ENCODE results near the gene TRIM5. TPM values are rescaled to one million over a fixed set of nuclear protein-coding genes. Genes with fewer than 3 reads are reported as not detected.
"Not testable (repeated sequence)": the region's sequence is repeated elsewhere in the genome, so short reads cannot be mapped to it uniquely, and the experiment has no call there.

TRIM5 gene
- total and polyA plus RNA-seq, 2 donors (not counting 1 experiment from before 2014, with no cell fraction given) = 10.1 to 39.5 TPM

GRCh38 chr11:5691964-5692361 is 7.1 kb upstream of the TRIM5 start:
- peak overlapping the region; percentile 89 to 92 for H3K27ac ChIP-seq (ENCODE audit: low read length in 2 of 2)
- peak; percentile 55 for DNase-seq
- peaks cover 13 to 35% of the 10 kb centered on the region in 2 experiments for H3K36me3 ChIP-seq (replicated peaks in 1 of 2; ENCODE audit: control extremely low read depth in 1 of 2, control insufficient read depth in 1 of 2, extremely low read depth in 1 of 2, insufficient read depth in 2 of 2, low read length in 1 of 2)
- peak overlapping the region; percentile 56 for H2AFZ ChIP-seq (ENCODE audit: insufficient read depth, low read depth, low read length, poor library complexity, severe bottlenecking)
- peaks cover 30% of the 10 kb centered on the region for H4K20me1 ChIP-seq (ENCODE audit: control insufficient read depth, insufficient read depth, low read length, poor library complexity, severe bottlenecking)
- H3K27me3 ChIP-seq (replicated peaks in 1 of 4; ENCODE audit: control extremely low read depth in 1 of 4, control insufficient read depth in 3 of 4, insufficient read depth in 4 of 4, low read length in 3 of 4) = no peaks in the 10 kb centered on the region
- peak overlapping the region; percentile 92 for H3K27ac Mint-ChIP-seq
- peak; percentile 15 for ATAC-seq (ENCODE audit: low read depth)
- H3K27me3 Mint-ChIP-seq = no peaks in the 10 kb centered on the region
- H3K4me1 ChIP-seq (ENCODE audit: control insufficient read depth in 2 of 2, insufficient read depth in 2 of 2, low read length in 2 of 2) = peaks cover 42 to 46% of the 10 kb centered on the region in 2 donors
- H3K4me3 Mint-ChIP-seq = peak overlapping the region; percentile 94
- H3K9ac ChIP-seq (ENCODE audit: low read length) = peak overlapping the region; percentile 90
- H3K79me2 ChIP-seq (ENCODE audit: control insufficient read depth, insufficient read depth, low read length) = peaks cover 93% of the 10 kb centered on the region
- H3K9me3 ChIP-seq (ENCODE audit: control extremely low read depth in 1 of 3, control insufficient read depth in 2 of 3, insufficient read depth in 1 of 3, low read length in 2 of 3) = no peaks in the 10 kb centered on the region
- CTCF ChIA-PET = interaction anchor here (4.4 kb wide), 1 partner anchor 8 kb away, joined by 42 read pairs; no protein-coding TSS in a partner anchor
- no peak for TF ChIP-seq CTCF (IDR thresholded peaks at IDR 0.05)
- no peak for TF ChIP-seq EZH2 (IDR thresholded peaks at IDR 0.05; ENCODE audit: borderline replicate concordance, insufficient read depth, low read depth, low read length, poor library complexity, severe bottlenecking)
- no peaks in the 10 kb centered on the region for H3K9me3 Mint-ChIP-seq (ENCODE audit: insufficient read depth)
- no CpG with 5 or more reads among the region's 3 CpGs for WGBS (ENCODE audit: insufficient coverage)
- POLR2A ChIA-PET = no interaction called here
- intact Hi-C loops (cut with micrococcal nuclease) = no loop called here
- H3K4me1 Mint-ChIP-seq = peaks cover 58% of the 10 kb centered on the region
- H3K4me2 ChIP-seq (replicated peaks; ENCODE audit: low read depth, low read length, poor library complexity, severe bottlenecking) = peak overlapping the region; percentile 78
- H3K4me3 ChIP-seq (ENCODE audit: control extremely low read depth in 1 of 5, extremely low read depth in 1 of 5, insufficient read depth in 1 of 5, low read depth in 2 of 5, low read length in 4 of 5) = peak overlapping the region; percentile 79 to 89 (median 84)

- peak overlapping the region; percentile 79 to 89 (median 84) for H3K4me3 ChIP-seq (ENCODE audit: control extremely low read depth in 1 of 5, extremely low read depth in 1 of 5, insufficient read depth in 1 of 5, low read depth in 2 of 5, low read length in 4 of 5)
- H3K9me3 ChIP-seq (ENCODE audit: control extremely low read depth in 1 of 3, control insufficient read depth in 2 of 3, insufficient read depth in 1 of 3, low read length in 2 of 3); H3K27me3 ChIP-seq (replicated peaks in 1 of 4; ENCODE audit: control extremely low read depth in 1 of 4, control insufficient read depth in 3 of 4, insufficient read depth in 4 of 4, low read length in 3 of 4); ATAC-seq (ENCODE audit: low read depth); H3K27me3 Mint-ChIP-seq; intact Hi-C loops (cut with micrococcal nuclease); H3K9me3 Mint-ChIP-seq (ENCODE audit: insufficient read depth): not testable (repeated sequence)
- H3K4me2 ChIP-seq (replicated peaks; ENCODE audit: low read depth, low read length, poor library complexity, severe bottlenecking) = peak overlapping the region; percentile 78
- Mint-ChIP-seq H3K4me3 (peak overlapping the region; percentile 94), H3K4me1 (peaks cover 53% of the 10 kb centered on the region), H3K27ac (peak overlapping the region; percentile 93)
- peaks cover 42 to 46% of the 10 kb centered on the region in 2 donors for H3K4me1 ChIP-seq (ENCODE audit: control insufficient read depth in 2 of 2, insufficient read depth in 2 of 2, low read length in 2 of 2)
- 17% methylated on average over 1 of the region's 12 CpGs for WGBS (ENCODE audit: insufficient coverage)
- ChIA-PET CTCF (interaction anchor here (3.4 to 4.4 kb wide), 2 partner anchors 9 to 20 kb away, joined by 22 to 42 read pairs; no protein-coding TSS in a partner anchor), POLR2A (interaction anchor here (2.4 kb wide), 1 partner anchor 9 kb away, joined by 9 read pairs; no protein-coding TSS in a partner anchor)
- H3K27ac ChIP-seq (ENCODE audit: low read length in 2 of 2) = peak overlapping the region; percentile 89 to 92
- H3K36me3 ChIP-seq (replicated peaks in 1 of 2; ENCODE audit: control extremely low read depth in 1 of 2, control insufficient read depth in 1 of 2, extremely low read depth in 1 of 2, insufficient read depth in 2 of 2, low read length in 1 of 2) = peaks cover 9 to 29% of the 10 kb centered on the region in 2 experiments
- peak; percentile 25 for DNase-seq
- peaks cover 92% of the 10 kb centered on the region for H3K79me2 ChIP-seq (ENCODE audit: control insufficient read depth, insufficient read depth, low read length)
- H4K20me1 ChIP-seq (ENCODE audit: control insufficient read depth, insufficient read depth, low read length, poor library complexity, severe bottlenecking) = peaks cover 27% of the 10 kb centered on the region
- H3K9ac ChIP-seq (ENCODE audit: low read length) = peak overlapping the region; percentile 90
- peak overlapping the region; percentile 56 for H2AFZ ChIP-seq (ENCODE audit: insufficient read depth, low read depth, low read length, poor library complexity, severe bottlenecking)
These were observed 6.5 kb upstream of the TRIM5 start for GRCh38 chr11:5691238-5691963.

Measured in B cell (primary cell).